Heart left ventricle (tissue), 16 donors: ENCODE measurements around the gene SLC16A14. TPM values are rescaled to one million over a fixed set of nuclear protein-coding genes. Genes with fewer than 3 reads are reported as not detected.
A peak's percentile ranks its signal among the peaks of the same experiment; 100 is the strongest.

Experiments
- ATAC-seq, 4 donors: fragments of 200-7000 bp; cut with Tn5 transposase; one replicate each; pipeline ENCODE4 v1.9.1; 2020 to 2022; ENCODE audit warnings: moderate library complexity in 4 of 4, mild to moderate bottlenecking in 3 of 4, moderate number of reproducible peaks in 1 of 4
- DNase-seq, 5 donors: peaks; one replicate each; pipeline ENCODE4 v3.0.0-alpha.2; 2020
- H3K27ac ChIP-seq, 12 donors: fragments of 200-600 bp; sonication (generic) in 4 of 12; one replicate each; pipeline versions ENCODE4 v1.5.0 to v1.8.0; 2016 to 2022; ENCODE audit warnings: mild to moderate bottlenecking in 2 of 12
- H3K27me3 ChIP-seq, 9 donors: fragments of 200-600 bp; sonication (generic) in 2 of 9; one replicate each; pipeline versions ENCODE4 v1.5.1 to v1.8.0; 2016 to 2022; ENCODE audit warnings: mild to moderate bottlenecking in 3 of 9
- H3K36me3 ChIP-seq, 9 donors: fragments of 200-600 bp; sonication (generic) in 2 of 9; one replicate each; pipeline versions ENCODE4 v1.5.0 to v1.8.0; 2018 to 2022; ENCODE audit warnings: mild to moderate bottlenecking in 2 of 9
- H3K4me1 ChIP-seq, 12 donors: fragments of 200-600 bp; sonication (generic) in 4 of 12; one replicate each; pipeline versions ENCODE4 v1.5.0 to v1.8.0; 2016 to 2022; ENCODE audit warnings: mild to moderate bottlenecking in 3 of 12
- H3K4me3 ChIP-seq, 12 donors: fragments of 200-600 bp; sonication (generic) in 4 of 12; one replicate each; pipeline versions ENCODE4 v1.5.0 to v1.8.0; 2017 to 2022; ENCODE audit warnings: mild to moderate bottlenecking in 9 of 12, moderate library complexity in 4 of 12
- H3K9me3 ChIP-seq, 12 donors: fragments of 200-600 bp; sonication (generic) in 4 of 12; one replicate each; pipeline versions ENCODE4 v1.5.0 to v1.8.0; 2016 to 2022; ENCODE audit warnings: mild to moderate bottlenecking in 1 of 12
- POLR2A ChIP-seq, 2 donors: fragments of 450-650 bp; IDR thresholded peaks; one replicate each; pipeline ENCODE4 v1.6.1; 2017; ENCODE audit warnings: antibody characterized with exemption in 2 of 2, mild to moderate bottlenecking in 2 of 2, moderate library complexity in 2 of 2
- WGBS, 4 donors: extraction: QIAGEN DNeasy Blood & Tissue Kit in 2 of 4; methylation state at CpG; one replicate each; pipeline versions ENCODE4 v1.1.5 to v1.1.7; 2013 to 2018; 5-methylcytosine and 5-hydroxymethylcytosine counted together
- intact Hi-C, 10 donors: fragments of 100-400 bp; cut with DNase I; formaldehyde crosslinking; loops; one replicate each; pipeline versions ENCODE4 v1.11.1 to v1.14.2; 2022
- polyA plus RNA-seq, 2 donors: library from polyadenylated mRNA; stranded (reverse); fragments of 200-250 nt; gene quantifications; one replicate each; pipeline ENCODE4 v1.2.3, GENCODE V29; 2013
- total RNA-seq, 9 donors: library from RNA; depleted of rRNA in 2 of 9; stranded (reverse); fragments of >200 nt in 2 of 9; fragmentation: NEBNext Ultra II Directional in 3 of 9; extraction: Animal tissue kit (Norgen Biotek cat#: 25700) in 3 of 9; gene quantifications; one replicate each; pipeline versions ENCODE4 v1.1.0 to v1.2.4, GENCODE V29; 2016 to 2023
- TF ChIP-seq, protein P1 (sequence below), 12 donors: fragments of 200-600 bp; sonication (generic) in 4 of 12; IDR thresholded peaks; one replicate each; pipeline versions ENCODE4 v1.5.0 to v1.8.0; 2018 to 2022; ENCODE audit warnings: antibody characterized with exemption in 12 of 12, mild to moderate bottlenecking in 5 of 12
- donor health status: ischemic (EF 13 %, LVEDD 7.1; RV severe dilation, severe dysfunction).
- donor health status: healthy with polysubstance abuse.
- donor health status: DM: no; HTN: yes; CAD: no.
- donor health status: DM: no; HTN: no; CAD: no.
- donor health status: ischemic (EF 25% LVEDD 6.9; RV normal size, moderate dysfunction).
- donor health status: ischemic (EF 25% LVEDD 5.7; RV mildly dilated, moderate dysfunction).
- donor health status: healthy.
- donor health status: DM: yes; HTN: yes; CAD: no.
- donor health status: ischemic (EF 35%, LVEDD 5.7; RV mildly dilated, moderate dysfunction).
- donor health status: nonischemic (EF 11% LVEDD 7.7; RV severe dilation, severe dysfunction).
- donor health status: DM: yes; HTN: yes; CAD: no.
- donor health status: PGD.
- donor health status: ischemic (EF 29% LVEDD 5.4; RV normal size, mild dysfunction).
- donor health status: nonischemic (EF 23%, LVEDD 6.1; RV moderate dilation, normal function).

The SLC16A14 gene
- total and polyA plus RNA-seq, 11 donors, result 0.53 to 5.2 (median 3.1) TPM

DNA sequence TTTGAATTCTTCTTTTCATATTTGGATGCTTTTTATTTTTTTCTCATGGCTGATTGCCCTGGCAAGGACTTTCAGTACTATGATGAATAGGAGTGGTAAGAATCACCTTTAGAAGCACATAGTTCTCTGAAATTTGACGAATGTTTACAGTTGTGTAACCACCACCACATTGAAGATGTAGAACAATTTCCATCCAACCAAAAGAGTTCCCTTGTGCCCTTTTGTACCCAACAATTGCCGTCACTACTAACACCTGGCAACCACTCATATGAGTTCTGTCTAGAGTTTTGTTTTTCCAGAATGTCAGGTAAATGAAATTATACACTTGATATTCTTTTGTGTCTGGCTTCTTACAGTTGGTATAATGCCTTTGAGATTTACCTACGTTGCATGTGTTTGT, 28.7 kb upstream of the SLC16A14 start:
- no peak overlapping the region for H3K4me3 ChIP-seq
- H3K27me3 ChIP-seq, result no peaks in the 10 kb centered on the region
- no peak for TF ChIP-seq POLR2A (IDR thresholded peaks at IDR 0.05)
- TF ChIP-seq, protein P1, sequence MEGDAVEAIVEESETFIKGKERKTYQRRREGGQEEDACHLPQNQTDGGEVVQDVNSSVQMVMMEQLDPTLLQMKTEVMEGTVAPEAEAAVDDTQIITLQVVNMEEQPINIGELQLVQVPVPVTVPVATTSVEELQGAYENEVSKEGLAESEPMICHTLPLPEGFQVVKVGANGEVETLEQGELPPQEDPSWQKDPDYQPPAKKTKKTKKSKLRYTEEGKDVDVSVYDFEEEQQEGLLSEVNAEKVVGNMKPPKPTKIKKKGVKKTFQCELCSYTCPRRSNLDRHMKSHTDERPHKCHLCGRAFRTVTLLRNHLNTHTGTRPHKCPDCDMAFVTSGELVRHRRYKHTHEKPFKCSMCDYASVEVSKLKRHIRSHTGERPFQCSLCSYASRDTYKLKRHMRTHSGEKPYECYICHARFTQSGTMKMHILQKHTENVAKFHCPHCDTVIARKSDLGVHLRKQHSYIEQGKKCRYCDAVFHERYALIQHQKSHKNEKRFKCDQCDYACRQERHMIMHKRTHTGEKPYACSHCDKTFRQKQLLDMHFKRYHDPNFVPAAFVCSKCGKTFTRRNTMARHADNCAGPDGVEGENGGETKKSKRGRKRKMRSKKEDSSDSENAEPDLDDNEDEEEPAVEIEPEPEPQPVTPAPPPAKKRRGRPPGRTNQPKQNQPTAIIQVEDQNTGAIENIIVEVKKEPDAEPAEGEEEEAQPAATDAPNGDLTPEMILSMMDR (IDR thresholded peaks at IDR 0.05), result no peak
- H3K36me3 ChIP-seq, result no peaks in the 10 kb centered on the region
- no peak overlapping the region for H3K27ac ChIP-seq
- peaks cover 0 to 27% (median 11%) of the 10 kb centered on the region in 12 donors for H3K9me3 ChIP-seq
- DNase-seq, result no peak
- H3K4me1 ChIP-seq, result no peaks in the 10 kb centered on the region
- intact Hi-C loops, result no loop called here
- ATAC-seq, result no peak
- 80 to 94% (median 84%) methylated on average over 3 of the region's 3 CpGs for whole genome bisulfite sequencing, 4 donors

DNA sequence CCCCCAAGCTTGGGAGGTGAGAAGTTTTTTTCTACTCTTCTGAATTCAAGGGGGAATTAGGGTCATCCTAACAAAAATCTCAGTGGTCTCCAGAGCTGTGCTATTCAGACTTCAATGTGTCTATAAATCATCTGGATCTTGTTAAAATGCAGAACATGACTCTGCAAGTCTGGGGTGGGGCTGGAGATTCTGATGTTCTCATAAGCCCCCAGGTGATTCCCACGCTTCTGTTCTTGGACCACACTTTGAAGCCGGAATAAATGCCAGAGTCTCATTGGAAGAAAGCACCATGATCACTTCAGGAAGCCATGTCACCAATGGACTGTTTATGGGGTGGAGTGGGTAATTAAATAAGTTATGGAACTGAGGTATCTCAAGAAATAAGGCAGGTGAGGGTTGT, 22.2 kb upstream of the SLC16A14 start:
- TF ChIP-seq, protein P1 (IDR thresholded peaks at IDR 0.05), result no peak
- no peak for TF ChIP-seq POLR2A (IDR thresholded peaks at IDR 0.05)
- ATAC-seq (no peak), DNase-seq (no peak)
- Histone ChIP-seq H3K4me1 (no peaks in the 10 kb centered on the region), H3K9me3 (peaks cover 0 to 12% (median 5%) of the 10 kb centered on the region in 12 donors), H3K27me3 (no peaks in the 10 kb centered on the region), H3K27ac (no peak overlapping the region), H3K36me3 (no peaks in the 10 kb centered on the region), H3K4me3 (no peak overlapping the region)
- 83 to 93% (median 87%) methylated on average over 2 of the region's 2 CpGs for WGBS, 4 donors
- intact Hi-C loops, result no loop called here

DNA sequence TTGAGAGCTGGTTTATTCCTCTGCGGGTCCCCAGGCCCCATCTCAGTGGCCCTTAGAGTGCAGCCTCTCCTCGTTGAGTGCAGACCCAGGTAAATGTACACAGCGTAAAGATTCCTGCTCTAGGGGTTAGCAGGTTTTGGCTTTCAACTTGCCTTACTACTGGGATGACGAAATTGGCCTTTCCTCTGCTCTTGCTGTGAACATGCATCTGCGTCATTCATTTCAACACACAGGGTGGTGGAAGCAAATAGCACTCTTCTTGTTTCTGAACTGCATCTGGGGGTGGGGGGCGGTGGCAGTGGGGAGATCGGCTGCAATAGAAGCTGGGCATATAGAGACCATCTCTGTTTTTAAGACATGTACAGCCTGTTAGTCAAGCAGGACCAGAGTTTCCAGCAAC, 16.5 kb upstream of the SLC16A14 start:
- 77 to 89% (median 85%) methylated on average over 7 of the region's 7 CpGs for WGBS, 4 donors
- H3K36me3 ChIP-seq, result no peaks in the 10 kb centered on the region

DNA sequence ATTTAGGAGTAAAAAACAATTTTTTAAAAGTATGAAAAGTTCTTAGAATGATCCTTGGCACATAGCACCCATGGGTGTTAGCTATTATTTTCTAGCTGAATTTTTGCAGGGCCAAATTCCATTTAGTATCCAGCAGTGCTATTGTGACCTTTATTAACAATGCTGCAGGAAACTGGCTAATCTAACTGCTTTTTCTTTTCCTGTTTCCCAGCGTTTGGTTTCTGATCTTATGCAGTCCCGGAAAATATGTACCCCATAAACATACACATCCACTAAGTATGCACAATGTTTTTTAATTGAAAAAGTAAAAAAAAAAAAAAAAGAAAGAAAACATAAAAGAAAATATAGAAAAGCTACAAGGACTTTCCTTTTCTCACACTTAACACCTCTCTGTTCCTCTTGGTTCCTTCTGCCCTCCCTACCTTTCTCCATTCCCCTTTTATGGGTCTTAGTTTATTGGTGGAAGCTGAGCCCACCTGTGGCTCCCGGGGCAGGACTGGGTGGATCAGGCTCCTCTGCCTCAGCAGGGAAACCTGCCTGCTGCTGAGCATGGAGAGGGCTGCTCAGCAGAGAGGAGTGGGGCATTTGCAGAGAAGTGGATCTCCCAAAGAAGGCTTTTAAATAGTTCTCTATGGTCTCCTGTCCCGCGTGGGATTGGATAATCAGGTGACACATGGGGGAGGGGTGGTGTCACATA, 9.3 kb upstream of the SLC16A14 start:
- no peaks in the 10 kb centered on the region for H3K9me3 ChIP-seq
- TF ChIP-seq, protein P1 (IDR thresholded peaks at IDR 0.05), result no peak
- TF ChIP-seq POLR2A (IDR thresholded peaks at IDR 0.05), result no peak
- no peak overlapping the region for H3K4me3 ChIP-seq
- DNase-seq (no peak), ATAC-seq (no peak)
- H3K27ac ChIP-seq, result peak overlapping the region in 4 of 12 donors; percentile 46 to 75 (median 57)
- no peaks in the 10 kb centered on the region for H3K36me3 ChIP-seq
- WGBS, 4 donors, result 44 to 60% (median 51%) methylated on average over 5 of the region's 5 CpGs
- H3K27me3 ChIP-seq, result no peaks in the 10 kb centered on the region
- H3K4me1 ChIP-seq, result peaks cover 0 to 3% (median 0%) of the 10 kb centered on the region in 12 donors
- intact Hi-C loops, result loop anchor here in 1 of 10 donors (10.0 kb wide), 1 partner anchor 47 kb away; no protein-coding TSS in a partner anchor

More for the DNA sequence above, 16.5 kb upstream of the SLC16A14 start:
- no peak overlapping the region for H3K27ac ChIP-seq
- H3K4me1 ChIP-seq, result no peaks in the 10 kb centered on the region
- DNase-seq (no peak), ATAC-seq (no peak)
- no peak for TF ChIP-seq POLR2A (IDR thresholded peaks at IDR 0.05)
- TF ChIP-seq, protein P1 (IDR thresholded peaks at IDR 0.05), result no peak
- H3K9me3 ChIP-seq, result no peaks in the 10 kb centered on the region
- intact Hi-C loops, result no loop called here
- H3K27me3 ChIP-seq, result no peaks in the 10 kb centered on the region
- no peak overlapping the region for H3K4me3 ChIP-seq
